Glutamatergic neuron (in vitro differentiated cells): ENCODE data around the gene HSPA12A. TPM values are rescaled to one million over a fixed set of nuclear protein-coding genes. Genes with fewer than 3 reads are reported as not detected.

Experiments used
- DNase-seq: peaks from one replicate; pipeline ENCODE4 v3.0.0; 2022
- H3K27ac Mint-ChIP-seq: one replicate; pipeline ENCODE4 v1.8.0; 2020; ENCODE audit warnings: mild to moderate bottlenecking, mixed read lengths, inconsistent platforms; ENCODE audit not compliant: unreplicated experiment
- H3K27me3 Mint-ChIP-seq: one replicate; pipeline ENCODE4 v1.8.0; 2020; ENCODE audit warnings: mild to moderate bottlenecking, moderate library complexity, mixed read lengths, inconsistent platforms; ENCODE audit not compliant: unreplicated experiment
- H3K36me3 Mint-ChIP-seq: one replicate; pipeline ENCODE4 v1.8.0; 2020; ENCODE audit warnings: mild to moderate bottlenecking, mixed read lengths, inconsistent platforms; ENCODE audit not compliant: unreplicated experiment
- H3K4me1 Mint-ChIP-seq: one replicate; pipeline ENCODE4 v1.8.0; 2020; ENCODE audit warnings: mild to moderate bottlenecking, low read depth, mixed read lengths, inconsistent platforms; ENCODE audit not compliant: unreplicated experiment
- H3K4me3 Mint-ChIP-seq: one replicate; pipeline ENCODE4 v1.8.0; 2020; ENCODE audit warnings: mild to moderate bottlenecking, mixed read lengths, inconsistent platforms; ENCODE audit not compliant: unreplicated experiment
- H3K9me3 Mint-ChIP-seq: one replicate; pipeline ENCODE4 v1.8.0; 2020; ENCODE audit warnings: mild to moderate bottlenecking, moderate library complexity, mixed read lengths, inconsistent platforms; ENCODE audit not compliant: unreplicated experiment
- CTCF ChIP-seq: fragments of 200-600 bp; sonication (generic); IDR thresholded peaks from one replicate; pipeline ENCODE4 v1.5.0; 2021; ENCODE audit not compliant: partially characterized antibody, unreplicated experiment
- total RNA-seq: library from RNA; stranded (reverse); fragmentation: NEBNext Ultra II Directional; extraction: Animal tissue kit (Norgen Biotek cat#: 25700); gene quantifications from one replicate; pipeline ENCODE4 v1.2.1, GENCODE V29; 2021; ENCODE audit not compliant: unreplicated experiment

HSPA12A gene
- total RNA-seq, 1 donor from 2014 or later = 75.0 TPM

GRCh38 chr10:116744885-116745284 is 2.5 kb upstream of the HSPA12A start:
- TF ChIP-seq CTCF = no peak
- Mint-ChIP-seq H3K36me3 (peaks cover 15% of the 10 kb centered on the region), H3K4me1 (peaks cover 17% of the 10 kb centered on the region), H3K27ac (no peak overlapping the region), H3K9me3 (peaks cover 18% of the 10 kb centered on the region), H3K4me3 (no peak overlapping the region), H3K27me3 (peaks cover 22% of the 10 kb centered on the region)
- no peak for DNase-seq

- H3K4me3 Mint-ChIP-seq = peak overlapping the region; percentile 63
- peaks cover 10% of the 10 kb centered on the region for H3K36me3 Mint-ChIP-seq
- H3K9me3 Mint-ChIP-seq = peaks cover 18% of the 10 kb centered on the region
- H3K27ac Mint-ChIP-seq = no peak overlapping the region
- DNase-seq = no peak
- peaks cover 20% of the 10 kb centered on the region for H3K27me3 Mint-ChIP-seq
- peaks cover 17% of the 10 kb centered on the region for H3K4me1 Mint-ChIP-seq
- no peak for TF ChIP-seq CTCF
Observed at GRCh38 chr10:116744163-116744753, 1.9 kb upstream of the HSPA12A start.

GRCh38 chr10:116743266-116744064 is 1.1 kb upstream of the HSPA12A start:
- H3K27ac Mint-ChIP-seq = no peak overlapping the region
- TF ChIP-seq CTCF = no peak

GRCh38 chr10:116741391-116742351 is 695 bp downstream of the HSPA12A start:
- Mint-ChIP-seq H3K9me3 (peaks cover 20% of the 10 kb centered on the region), H3K27me3 (peaks cover 18% of the 10 kb centered on the region), H3K27ac (no peak overlapping the region), H3K4me1 (peaks cover 29% of the 10 kb centered on the region), H3K36me3 (peaks cover 5% of the 10 kb centered on the region), H3K4me3 (peak overlapping the region; percentile 79)
- DNase-seq = peak; percentile 55
- no peak for TF ChIP-seq CTCF

More at GRCh38 chr10:116743266-116744064, 1.1 kb upstream of the HSPA12A start:
- Mint-ChIP-seq H3K4me3 (peak overlapping the region; percentile 73), H3K9me3 (peaks cover 18% of the 10 kb centered on the region), H3K27me3 (peaks cover 20% of the 10 kb centered on the region), H3K36me3 (peaks cover 9% of the 10 kb centered on the region), H3K4me1 (peaks cover 17% of the 10 kb centered on the region)
- no peak for DNase-seq
